HT-29 (cell line): ENCODE measurements around the gene MYL2. TPM values are rescaled to one million over a fixed set of nuclear protein-coding genes. Genes with fewer than 3 reads are reported as not detected.

ENCODE experiments used
- DNase-seq: peaks from one replicate; pipeline ENCODE4 v3.0.0-alpha.2; 2015; ENCODE audit warnings: low spot score
- total RNA-seq: library from RNA; depleted of rRNA; stranded (reverse); fragments of >200 nt; shearing (Covaris generic); gene quantifications from 2 replicates; pipeline ENCODE4 v1.2.3, GENCODE V29; 2014

Gene MYL2
- total RNA-seq, 1 experiment from 2014 or later: not detected

- DNase-seq: no peak
Measured at GRCh38 chr12:110930348-110931314, 10.3 kb upstream of the MYL2 start.

GRCh38 chr12:110929818-110930217 lies 9.4 kb upstream of the MYL2 start:
- DNase-seq: no peak

GRCh38 chr12:110928700-110929099 lies 8.3 kb upstream of the MYL2 start:
- DNase-seq: no peak

- DNase-seq: no peak
Measured at GRCh38 chr12:110927546-110927945, 7.2 kb upstream of the MYL2 start.

GRCh38 chr12:110923692-110924334 lies 3.4 kb upstream of the MYL2 start:
- DNase-seq: no peak

- DNase-seq: no peak
Measured at GRCh38 chr12:110923192-110923591, 2.8 kb upstream of the MYL2 start.

GRCh38 chr12:110922652-110923051 lies 2.3 kb upstream of the MYL2 start:
- no peak for DNase-seq

GRCh38 chr12:110921262-110921661 lies 883 bp upstream of the MYL2 start:
- no peak for DNase-seq

- DNase-seq: no peak
Measured at GRCh38 chr12:110919720-110920119, 659 bp downstream of the MYL2 start.

- no peak for DNase-seq
Measured at GRCh38 chr12:110917961-110918360, 2.4 kb downstream of the MYL2 start.

- peak; percentile 9 for DNase-seq
Measured at GRCh38 chr12:110917467-110917866, 2.9 kb downstream of the MYL2 start.

- DNase-seq: no peak
Measured at GRCh38 chr12:110916295-110916875, 4.0 kb downstream of the MYL2 start.

GRCh38 chr12:110913119-110914056 lies 7.0 kb downstream of the MYL2 start:
- DNase-seq: no peak

GRCh38 chr12:110912263-110912662 lies 8.1 kb downstream of the MYL2 start:
- no peak for DNase-seq

GRCh38 chr12:110908377-110909152 lies 11.8 kb downstream of the MYL2 start:
- DNase-seq: no peak

- no peak for DNase-seq
Measured at GRCh38 chr12:110907583-110907982, 12.8 kb downstream of the MYL2 start.

GRCh38 chr12:110906985-110907384 lies 13.4 kb downstream of the MYL2 start:
- no peak for DNase-seq

GRCh38 chr12:110906516-110906915 lies 13.9 kb downstream of the MYL2 start:
- DNase-seq: no peak

GRCh38 chr12:110906083-110906482 lies 14.3 kb downstream of the MYL2 start:
- no peak for DNase-seq

GRCh38 chr12:110903511-110903910 lies 16.9 kb downstream of the MYL2 start:
- no peak for DNase-seq

GRCh38 chr12:110901401-110901800 lies 19.0 kb downstream of the MYL2 start:
- DNase-seq: no peak
